H1 (cell line): ENCODE data around the gene NELFB. TPM values are rescaled to one million over a fixed set of nuclear protein-coding genes. Genes with fewer than 3 reads are reported as not detected.

ENCODE experiments used
- CTCF ChIA-PET: fragments of 300-600 bp; sonication (Branson Sonifier 250); formaldehyde crosslinking; loops from one replicate; lab custom pipeline; 2021; ENCODE audit not compliant: partially characterized antibody; lab: Charles Lee
- POLR2A ChIA-PET: fragments of 300-600 bp; sonication (Branson Sonifier 250); formaldehyde crosslinking; loops from one replicate; lab custom pipeline; 2021; ENCODE audit warnings: inconsistent platforms; ENCODE audit not compliant: partially characterized antibody; lab: Charles Lee
- DNase-seq, 2 experiments: peaks; one replicate each; pipeline versions ENCODE4 v3.0.0 to v3.0.0-alpha.2; 2010 to 2022; ENCODE audit warnings: low spot score in 2 of 2, low read depth in 1 of 2, mixed read lengths in 1 of 2
- FAIRE-seq: peaks from 2 replicates; lab custom pipeline; 2011; peaks lifted over from hg19 to GRCh38; lab: Jason Lieb, UNC
- H2AFZ ChIP-seq: 2 replicates; pipeline ENCODE4 v1.8.1; 2012; ENCODE audit warnings: low read length, inconsistent platforms
- H2AK5ac ChIP-seq: 2 replicates; pipeline ENCODE4 v1.6.1; 2013; ENCODE audit warnings: low read depth, low read length
- H2BK120ac ChIP-seq: replicated peaks from 2 replicates; pipeline ENCODE3; 2013; ENCODE audit warnings: low read depth, low read length, inconsistent platforms
- H2BK12ac ChIP-seq: 2 replicates; pipeline ENCODE4 v1.6.1; 2013; ENCODE audit warnings: low read depth, low read length
- H2BK15ac ChIP-seq: 2 replicates; pipeline ENCODE4 v1.6.1; 2013; ENCODE audit warnings: low read length
- H2BK20ac ChIP-seq: 2 replicates; pipeline ENCODE4 v1.6.1; 2013; ENCODE audit warnings: low read length
- H2BK5ac ChIP-seq: 2 replicates; pipeline ENCODE4 v1.6.1; 2013; ENCODE audit warnings: low read depth, low read length
- H3K14ac ChIP-seq: 2 replicates; pipeline ENCODE4 v1.6.1; 2013; ENCODE audit warnings: inconsistent platforms; ENCODE audit not compliant: insufficient read length
- H3K18ac ChIP-seq: 2 replicates; pipeline ENCODE4 v1.6.1; 2013; ENCODE audit warnings: low read length; ENCODE audit errors: extremely low read depth
- H3K23ac ChIP-seq: 2 replicates; pipeline ENCODE4 v1.6.1; 2013; ENCODE audit warnings: inconsistent platforms; ENCODE audit not compliant: insufficient read length
- H3K23me2 ChIP-seq: 2 replicates; pipeline ENCODE4 v1.6.1; 2013; ENCODE audit warnings: low read depth, low read length
- H3K27ac ChIP-seq: 2 replicates; pipeline ENCODE4 v1.6.1; 2011; ENCODE audit warnings: low read depth, low read length, inconsistent platforms
- H3K27me3 ChIP-seq, 4 experiments: replicated peaks in 1 of 4; 1 replicate in 1 of 4; 2 replicates in 3 of 4; pipeline versions ENCODE4 v1.6.1 to v1.8.1; 2011 to 2013; ENCODE audit warnings: low read length in 3 of 4, mild to moderate bottlenecking in 3 of 4, inconsistent platforms in 2 of 4, mixed read lengths in 2 of 4, moderate library complexity in 1 of 4; ENCODE audit not compliant: control insufficient read depth in 3 of 4, insufficient read depth in 3 of 4; ENCODE audit errors: extremely low read depth in 1 of 4
- H3K36me3 ChIP-seq, 4 experiments: 2 replicates each; pipeline versions ENCODE4 v1.6.1 to v1.8.1; 2011 to 2013; ENCODE audit warnings: mild to moderate bottlenecking in 4 of 4, low read length in 3 of 4, moderate library complexity in 2 of 4, control low read depth in 1 of 4, inconsistent platforms in 1 of 4; ENCODE audit not compliant: insufficient read depth in 4 of 4, control insufficient read depth in 2 of 4
- H3K4ac ChIP-seq: replicated peaks from 2 replicates; pipeline ENCODE3; 2013; ENCODE audit warnings: low read length, low read depth, mixed read lengths, inconsistent platforms; ENCODE audit not compliant: insufficient read length
- H3K4me1 ChIP-seq, 4 experiments: replicated peaks in 1 of 4; 1 replicate in 1 of 4; 2 replicates in 3 of 4; pipeline versions ENCODE4 v1.6.1 to v1.8.1; 2011 to 2013; ENCODE audit warnings: low read length in 3 of 4, inconsistent platforms in 2 of 4, mixed read lengths in 1 of 4; ENCODE audit not compliant: insufficient read depth in 4 of 4, control insufficient read depth in 3 of 4
- H3K4me2 ChIP-seq, 2 experiments: 2 replicates each; pipeline versions ENCODE4 v1.6.1 to v1.8.1; 2011 to 2013; ENCODE audit warnings: low read depth in 2 of 2, low read length in 2 of 2, control low read depth in 1 of 2, inconsistent platforms in 1 of 2, mild to moderate bottlenecking in 1 of 2; ENCODE audit not compliant: insufficient read depth in 1 of 2
- H3K4me3 ChIP-seq, 4 experiments: fragments of 200-600, 300-600 bp in 1 of 4; sonication (generic), shearing (Covaris generic), sonication (Bioruptor Twin) in 1 of 4; 2 replicates each; pipeline versions ENCODE4 v1.5.1 to v1.8.1; 2011 to 2016; ENCODE audit warnings: low read length in 4 of 4, low read depth in 3 of 4, control low read depth in 2 of 4, inconsistent platforms in 2 of 4, mild to moderate bottlenecking in 2 of 4, mixed read lengths in 1 of 4, moderate library complexity in 1 of 4; ENCODE audit not compliant: insufficient read depth in 2 of 4; ENCODE audit errors: extremely low read depth in 1 of 4
- H3K56ac ChIP-seq: replicated peaks from 2 replicates; pipeline ENCODE3; 2013; ENCODE audit warnings: low read depth, mild to moderate bottlenecking, mixed read lengths, low read length, inconsistent platforms; ENCODE audit not compliant: insufficient read length
- H3K79me1 ChIP-seq: 2 replicates; pipeline ENCODE4 v1.6.1; 2013; ENCODE audit warnings: low read depth, low read length, control low read depth
- H3K79me2 ChIP-seq, 2 experiments: 2 replicates each; pipeline versions ENCODE4 v1.6.1 to v1.8.1; 2012 to 2013; ENCODE audit warnings: low read length in 2 of 2, mild to moderate bottlenecking in 2 of 2, inconsistent platforms in 1 of 2; ENCODE audit not compliant: insufficient read depth in 2 of 2, control insufficient read depth in 1 of 2
- H3K9ac ChIP-seq, 4 experiments: replicated peaks in 1 of 4; 1 replicate in 1 of 4; 2 replicates in 3 of 4; pipeline versions ENCODE4 v1.6.1 to v1.8.1; 2011 to 2013; ENCODE audit warnings: low read depth in 3 of 4, low read length in 3 of 4, control low read depth in 2 of 4, mild to moderate bottlenecking in 2 of 4, moderate library complexity in 2 of 4, inconsistent platforms in 1 of 4; ENCODE audit errors: extremely low read depth in 1 of 4
- H3K9me3 ChIP-seq, 2 experiments: 2 replicates each; pipeline versions ENCODE4 v1.6.1 to v1.8.1; 2012 to 2013; ENCODE audit warnings: mild to moderate bottlenecking in 2 of 2, moderate library complexity in 2 of 2, control low read depth in 1 of 2, inconsistent platforms in 1 of 2, low read depth in 1 of 2, low read length in 1 of 2, mixed read lengths in 1 of 2; ENCODE audit not compliant: insufficient read depth in 2 of 2
- H4K20me1 ChIP-seq, 2 experiments: replicated peaks in 1 of 2; 2 replicates each; pipeline versions ENCODE3 to v1.8.1; 2011 to 2013; ENCODE audit warnings: inconsistent platforms in 2 of 2, low read length in 2 of 2, mild to moderate bottlenecking in 1 of 2; ENCODE audit not compliant: insufficient read depth in 2 of 2, control insufficient read depth in 1 of 2
- H4K5ac ChIP-seq: 2 replicates; pipeline ENCODE4 v1.6.1; 2013; ENCODE audit warnings: low read length, low read depth, mixed read lengths, inconsistent platforms; ENCODE audit not compliant: insufficient read length
- H4K8ac ChIP-seq: 2 replicates; pipeline ENCODE4 v1.8.0; 2013; ENCODE audit warnings: mild to moderate bottlenecking, moderate library complexity, low read length, inconsistent platforms; ENCODE audit not compliant: insufficient read depth; ENCODE audit errors: extremely low read depth
- H4K91ac ChIP-seq: replicated peaks from 2 replicates; pipeline ENCODE3; 2013; ENCODE audit warnings: low read length, mixed read lengths, inconsistent platforms; ENCODE audit not compliant: insufficient read length
- FOSL1 ChIP-seq: IDR thresholded peaks from 2 replicates; pipeline ENCODE4 v1.6.1; 2011; ENCODE audit warnings: mild to moderate bottlenecking, low read depth, low read length, moderate library complexity; ENCODE audit not compliant: insufficient read depth
- NRF1 ChIP-seq: IDR thresholded peaks from 2 replicates; pipeline ENCODE4 v1.6.1; 2011; ENCODE audit warnings: mild to moderate bottlenecking, low read depth, low read length, improper control_type of control experiment
- SP1 ChIP-seq: IDR thresholded peaks from 2 replicates; pipeline ENCODE4 v1.6.1; 2011; ENCODE audit warnings: low read depth, low read length
- TAF1 ChIP-seq: IDR thresholded peaks from 2 replicates; pipeline ENCODE4 v1.6.1; 2011; ENCODE audit warnings: mild to moderate bottlenecking, low read depth, low read length
- WGBS, 2 experiments: shearing (Covaris generic) in 1 of 2; methylation state at CpG; one replicate each; pipeline versions ENCODE4 v1.1.6 to v1.1.7; 2013 to 2015; ENCODE audit warnings: low lambda C conversion rate in 2 of 2, mixed read lengths in 2 of 2, inconsistent platforms in 1 of 2, low coverage in 1 of 2, missing lambda C conversion rate in 1 of 2; ENCODE audit not compliant: insufficient replicate concordance in 2 of 2, insufficient coverage in 1 of 2, insufficient read length in 1 of 2; ENCODE audit errors: extremely low coverage in 1 of 2, missing lambda C conversion rate in 1 of 2; 5-methylcytosine and 5-hydroxymethylcytosine counted together
- polyA plus RNA-seq, 7 experiments: library from polyadenylated mRNA; depleted of rRNA in 3 of 7; stranded (reverse) in 5 of 7; unstranded in 2 of 7; fragments of >200 nt in 5 of 7; fragments of 200-250 nt in 2 of 7; gene quantifications; 1 replicate in 5 of 7; 2 replicates in 1 of 7; 4 replicates in 1 of 7; pipeline versions ENCODE4 v1.2.1 to v1.2.3, GENCODE V29; 2011 to 2013; ENCODE audit warnings: missing spikeins in 2 of 7, mixed read lengths in 2 of 7
- total RNA-seq: library from RNA; stranded (reverse); fragmentation: NEBNext Ultra II Directional; extraction: Animal tissue kit (Norgen Biotek cat#: 25700); gene quantifications from 2 replicates; pipeline ENCODE4 v1.2.1, GENCODE V29; 2021

NELFB gene
- total and polyA plus RNA-seq, 2 of the 8 experiments (the other 6 are each of a cell fraction or from before 2014, with no cell fraction given): 57.6 to 78.0 TPM

DNA sequence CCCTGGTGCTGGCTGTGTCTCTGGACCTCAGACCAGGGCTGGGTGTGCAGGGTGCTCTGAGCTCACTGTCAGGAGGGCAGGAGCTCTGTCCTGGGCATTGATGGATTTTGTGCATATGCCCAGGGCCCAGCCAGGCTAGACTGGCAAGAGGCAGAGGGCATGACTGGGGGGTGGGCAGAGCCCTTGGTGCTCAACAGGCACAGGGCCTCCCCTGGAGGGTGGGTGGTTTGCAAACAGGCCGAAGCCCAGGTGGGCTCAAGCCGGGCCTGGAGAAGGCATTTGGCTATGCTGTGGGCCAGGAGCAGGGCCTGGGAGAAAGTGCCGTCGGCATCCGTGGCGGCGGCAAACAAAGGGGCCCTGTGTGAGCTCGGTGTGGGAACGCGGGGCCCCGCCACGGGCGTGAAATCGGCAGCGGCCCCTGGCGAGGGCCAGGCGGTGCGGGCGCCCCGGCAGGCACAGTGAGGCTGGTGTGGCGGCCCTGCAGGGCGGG lies 48.8 kb downstream of the NELFB start:
- no peaks in the 10 kb centered on the region for H3K9me3 ChIP-seq
- peaks cover 0 to 16% (median 7%) of the 10 kb centered on the region in 4 experiments; a peak in 5 of 7 replicates for H3K27me3 ChIP-seq
- peak overlapping the region; percentile 9 for H3K4ac ChIP-seq
- H3K23me2 ChIP-seq: peaks cover 11% of the 10 kb centered on the region
- H3K79me2 ChIP-seq: peaks cover 0 to 3% of the 10 kb centered on the region in 2 experiments; a peak in 1 of 4 replicates
- H2BK120ac ChIP-seq: no peak overlapping the region
- H3K14ac ChIP-seq: no peak overlapping the region
- no peak overlapping the region for H3K27ac ChIP-seq
- no peak overlapping the region for H3K23ac ChIP-seq
- no peak overlapping the region for H4K5ac ChIP-seq
- no peak for FAIRE-seq
- H3K18ac ChIP-seq: no peak overlapping the region
- H3K9ac ChIP-seq: no peak overlapping the region
- TF ChIP-seq SP1 (no peak), FOSL1 (0 out of 2 replicates have a peak, but pooled peaks have one; percentile 17), TAF1 (no peak), NRF1 (no peak)
- peak overlapping the region; percentile 72; the same call in 1 of the 2 replicates for H2BK20ac ChIP-seq
- no peaks in the 10 kb centered on the region for H3K36me3 ChIP-seq
- POLR2A ChIA-PET: interaction anchor here (1.3 to 10.0 kb wide), 4 partner anchors 12 to 61 kb away, joined by 4 to 129 read pairs (median 6); partner anchors contain the start of genes NELFB and TOR4A
- peaks cover 3% of the 10 kb centered on the region for H3K79me1 ChIP-seq
- H2AFZ ChIP-seq: no peak overlapping the region
- whole genome bisulfite sequencing, 2 experiments: 86% methylated on average over 14 of the region's 22 CpGs; no CpG with 5 or more reads in 1 of the 2 experiments
- H3K4me2 ChIP-seq: no peak overlapping the region
- H2BK15ac ChIP-seq: peak overlapping the region; percentile 72; the same call in 1 of the 2 replicates
- no peak overlapping the region for H3K56ac ChIP-seq
- no peak overlapping the region for H4K8ac ChIP-seq
- peak overlapping the region; percentile 25 for H4K91ac ChIP-seq
- H2BK5ac ChIP-seq: no peak overlapping the region
- peak overlapping the region; percentile 39; the same call in 1 of the 2 replicates for H2AK5ac ChIP-seq
- peaks cover 0 to 50% (median 39%) of the 10 kb centered on the region in 4 experiments; a peak in 6 of 7 replicates for H3K4me1 ChIP-seq
- no peak overlapping the region for H3K4me3 ChIP-seq
- peak in 1 of 2 experiments; percentile 49 for DNase-seq
- H4K20me1 ChIP-seq: peaks cover 0 to 7% of the 10 kb centered on the region in 2 experiments
- H2BK12ac ChIP-seq: peak overlapping the region; percentile 87; the same call in 1 of the 2 replicates
- CTCF ChIA-PET: interaction anchor here (0.7 to 4.7 kb wide), 17 partner anchors 8 to 275 kb away, joined by 3 to 55 read pairs (median 3); no protein-coding TSS in a partner anchor
